Keratinocyte (primary cell): Measurements from ENCODE around the gene E2F3. TPM values are rescaled to one million over a fixed set of nuclear protein-coding genes. Genes with fewer than 3 reads are reported as not detected.

Source experiments
- DNase-seq: peaks from one replicate; pipeline ENCODE4 v3.0.0-alpha.2; 2011; ENCODE audit warnings: low read depth, missing footprints, low spot score
- FAIRE-seq: peaks from 2 replicates; lab custom pipeline; 2011; peaks lifted over from hg19 to GRCh38; lab: Jason Lieb, UNC
- H2AFZ ChIP-seq: 2 replicates; pipeline ENCODE4 v1.6.0; 2012; ENCODE audit warnings: low read length, control low read depth, inconsistent platforms; ENCODE audit not compliant: control insufficient read depth
- H3K27ac ChIP-seq: 2 replicates; pipeline ENCODE4 v1.5.1; 2011; ENCODE audit warnings: low read length; ENCODE audit not compliant: control insufficient read depth, insufficient read depth
- H3K27me3 ChIP-seq: 3 replicates; pipeline ENCODE4 v1.6.0; 2011; ENCODE audit warnings: low read length; ENCODE audit not compliant: control insufficient read depth, insufficient read depth; ENCODE audit errors: extremely low read depth
- H3K36me3 ChIP-seq, 2 experiments: 2 replicates in 1 of 2; 3 replicates in 1 of 2; pipeline ENCODE4 v1.5.1; 2011; ENCODE audit warnings: low read length in 2 of 2, mild to moderate bottlenecking in 1 of 2; ENCODE audit not compliant: control insufficient read depth in 2 of 2, insufficient read depth in 2 of 2; ENCODE audit errors: extremely low read depth in 1 of 2
- H3K4me1 ChIP-seq: 3 replicates; pipeline ENCODE4 v1.5.1; 2011; ENCODE audit warnings: low read length; ENCODE audit not compliant: control insufficient read depth, insufficient read depth; ENCODE audit errors: extremely low read depth
- H3K4me2 ChIP-seq: 3 replicates; pipeline ENCODE4 v1.6.0; 2011; ENCODE audit warnings: low read depth, low read length; ENCODE audit not compliant: control insufficient read depth, insufficient read depth; ENCODE audit errors: extremely low read depth
- H3K4me3 ChIP-seq, 3 experiments: fragments of 200-600 bp in 1 of 3; sonication (generic) in 1 of 3; 2 replicates in 2 of 3; 3 replicates in 1 of 3; pipeline ENCODE4 v1.5.1; 2011 to 2016; ENCODE audit warnings: low read length in 3 of 3, mild to moderate bottlenecking in 3 of 3, control low read depth in 2 of 3, inconsistent platforms in 1 of 3, low read depth in 1 of 3, mixed read lengths in 1 of 3, mixed run types in 1 of 3, moderate library complexity in 1 of 3; ENCODE audit not compliant: control insufficient read depth in 2 of 3, insufficient read depth in 2 of 3; ENCODE audit errors: extremely low read depth in 1 of 3
- H3K79me2 ChIP-seq: 2 replicates; pipeline ENCODE4 v1.6.0; 2012; ENCODE audit warnings: low read length; ENCODE audit not compliant: control insufficient read depth, insufficient read depth
- H3K9ac ChIP-seq: 3 replicates; pipeline ENCODE4 v1.6.0; 2011; ENCODE audit warnings: low read length; ENCODE audit not compliant: control insufficient read depth, insufficient read depth; ENCODE audit errors: extremely low read depth
- H3K9me1 ChIP-seq: 3 replicates; pipeline ENCODE4 v1.6.0; 2011; ENCODE audit warnings: low read length; ENCODE audit not compliant: control insufficient read depth, insufficient read depth; ENCODE audit errors: extremely low read depth
- H3K9me3 ChIP-seq: 2 replicates; pipeline ENCODE4 v1.5.1; 2012; ENCODE audit warnings: low read depth, low read length; ENCODE audit not compliant: control insufficient read depth
- H4K20me1 ChIP-seq: 3 replicates; pipeline ENCODE4 v1.6.0; 2011; ENCODE audit warnings: low read length; ENCODE audit not compliant: control insufficient read depth, insufficient read depth; ENCODE audit errors: extremely low read depth
- EZH2 ChIP-seq: IDR thresholded peaks from one replicate; pipeline ENCODE4 v1.6.1; 2012; ENCODE audit warnings: inconsistent platforms, mild to moderate bottlenecking, low read length, moderate library complexity
- dilution Hi-C: fragments of 300-500 bp; cut with MboI; formaldehyde crosslinking; loops from one replicate; pipeline ENCODE4 v1.7.0; 2020; ENCODE audit warnings: low sequenced_read_pairs; ENCODE audit not compliant: extremely low pct_ligation_motif_present
- polyA minus RNA-seq, 3 experiments: library from RNA; depleted of rRNA, polyadenylated mRNA; stranded (reverse); fragments of >200 nt; gene quantifications; 1 replicate in 1 of 3; 2 replicates in 1 of 3; 3 replicates in 1 of 3; pipeline ENCODE4 v1.2.3, GENCODE V29; 2011
- polyA plus RNA-seq, 5 experiments: library from polyadenylated mRNA; depleted of rRNA in 3 of 5; stranded (reverse) in 3 of 5; stranded (forward) in 1 of 5; unstranded in 1 of 5; fragments of >200 nt; gene quantifications; 1 replicate in 1 of 5; 2 replicates in 3 of 5; 3 replicates in 1 of 5; pipeline versions ENCODE4 v1.2.1 to v1.2.3, GENCODE V29; 2011 to 2012; ENCODE audit warnings: missing spikeins in 2 of 5, low read depth in 1 of 5, low replicate concordance in 1 of 5
- TF ChIP-seq, protein P1 (sequence below), 3 experiments: IDR thresholded peaks in 1 of 3; conservative IDR thresholded peaks in 1 of 3; optimal IDR thresholded peaks in 1 of 3; 2 replicates in 2 of 3; 3 replicates in 1 of 3; pipeline versions ENCODE3 to v1.5.1; 2011; ENCODE audit warnings: low read length in 3 of 3, mild to moderate bottlenecking in 3 of 3, moderate library complexity in 2 of 3, control low read depth in 1 of 3, inconsistent platforms in 1 of 3; ENCODE audit not compliant: insufficient read depth in 2 of 3; ENCODE audit errors: extremely low read depth in 1 of 3

The E2F3 gene
- polyA plus RNA-seq (9.1 to 14.6 TPM (median 14.6 TPM) in 3 replicates), polyA minus RNA-seq (7.4 to 12.8 TPM (median 8.6 TPM) in 3 replicates)
- polyA plus RNA-seq (2011; ENCODE audit: low read depth): 3.1 TPM
- 7.0 and 11.5 TPM in 2 replicates for polyA plus RNA-seq (2011; cell fraction: cytosol; rRNA removed)
- 28.2 and 32.6 TPM in 2 replicates for polyA plus RNA-seq (2011; cell fraction: nucleus; rRNA removed)
- 7.3 and 10.7 TPM in 2 replicates for polyA plus RNA-seq (2012; ENCODE audit: low replicate concordance)
- 6.5 TPM for polyA minus RNA-seq (2011; cell fraction: cytosol; rRNA and poly(A)+ RNA removed)
- polyA minus RNA-seq (2011; cell fraction: nucleus; rRNA and poly(A)+ RNA removed): 12.6 and 22.6 TPM in 2 replicates

DNA sequence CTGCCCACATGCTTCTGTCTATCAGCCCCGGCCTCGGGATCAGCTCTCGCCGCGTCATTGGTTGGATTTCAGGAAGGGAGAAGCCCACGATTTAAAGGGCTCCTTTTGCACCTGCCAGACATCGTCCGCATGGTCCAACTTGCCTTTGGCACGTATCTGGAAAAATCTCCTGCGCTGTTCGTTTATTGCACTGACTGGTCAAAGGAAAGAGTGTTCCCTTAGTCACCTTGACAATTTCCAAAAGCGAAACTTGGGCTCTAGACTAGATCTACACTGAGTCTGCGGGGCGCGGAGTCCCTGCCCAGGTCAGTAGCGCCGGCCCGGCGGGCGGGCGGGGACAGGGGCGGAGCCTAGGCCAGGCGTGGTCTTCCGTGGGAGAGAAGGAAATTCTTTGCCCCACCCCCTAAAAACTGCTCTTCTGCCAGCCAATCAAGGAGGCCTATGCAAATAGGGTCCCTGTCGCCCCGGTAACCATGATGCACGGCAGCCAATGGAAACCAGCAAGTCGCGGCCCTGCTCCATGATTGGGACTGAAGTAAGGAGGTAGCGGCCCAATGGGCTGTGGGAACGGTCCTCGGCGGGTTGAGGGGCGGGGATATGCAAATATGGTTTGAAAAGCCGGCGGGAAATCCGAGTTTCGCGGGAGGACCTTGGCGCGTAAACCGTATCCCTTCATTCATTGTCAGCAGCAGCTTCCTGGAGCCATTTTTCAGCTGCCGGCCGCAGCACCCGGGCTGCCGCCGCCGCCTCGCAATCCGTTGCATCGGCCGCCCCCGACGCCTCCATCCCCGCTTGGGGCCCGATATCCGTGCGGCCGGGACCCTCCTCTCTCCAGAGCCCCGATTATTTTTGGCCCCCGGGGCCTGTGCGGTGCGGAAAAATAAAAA, at the start of gene E2F3:
Gene E2F3 (plus strand): TSS at position 675 of the 887 bp plus-strand sequence. CDS start 354 bp downstream, outside the sequence.
- Histone ChIP-seq H3K9me3 (no peaks in the 10 kb centered on the region), H3K4me2 (peak within 1 kb of the TSS; percentile 100), H3K27me3 (no peaks in the 10 kb centered on the region), H3K4me1 (peaks cover 17% of the 10 kb centered on the region), H2AFZ (peak within 1 kb of the TSS; percentile 94), H3K79me2 (peaks cover 30% of the 10 kb centered on the region), H3K9me1 (no peaks in the 10 kb centered on the region), H3K4me3 (peak within 1 kb of the TSS; percentile 77 to 97 (median 86)), H3K36me3 (peaks cover 0 to 2% of the 10 kb centered on the region in 2 experiments), H3K27ac (peak within 1 kb of the TSS; percentile 75), H3K9ac (peak within 1 kb of the TSS; percentile 87), H4K20me1 (no peaks in the 10 kb centered on the region)
- TF ChIP-seq, protein P1, sequence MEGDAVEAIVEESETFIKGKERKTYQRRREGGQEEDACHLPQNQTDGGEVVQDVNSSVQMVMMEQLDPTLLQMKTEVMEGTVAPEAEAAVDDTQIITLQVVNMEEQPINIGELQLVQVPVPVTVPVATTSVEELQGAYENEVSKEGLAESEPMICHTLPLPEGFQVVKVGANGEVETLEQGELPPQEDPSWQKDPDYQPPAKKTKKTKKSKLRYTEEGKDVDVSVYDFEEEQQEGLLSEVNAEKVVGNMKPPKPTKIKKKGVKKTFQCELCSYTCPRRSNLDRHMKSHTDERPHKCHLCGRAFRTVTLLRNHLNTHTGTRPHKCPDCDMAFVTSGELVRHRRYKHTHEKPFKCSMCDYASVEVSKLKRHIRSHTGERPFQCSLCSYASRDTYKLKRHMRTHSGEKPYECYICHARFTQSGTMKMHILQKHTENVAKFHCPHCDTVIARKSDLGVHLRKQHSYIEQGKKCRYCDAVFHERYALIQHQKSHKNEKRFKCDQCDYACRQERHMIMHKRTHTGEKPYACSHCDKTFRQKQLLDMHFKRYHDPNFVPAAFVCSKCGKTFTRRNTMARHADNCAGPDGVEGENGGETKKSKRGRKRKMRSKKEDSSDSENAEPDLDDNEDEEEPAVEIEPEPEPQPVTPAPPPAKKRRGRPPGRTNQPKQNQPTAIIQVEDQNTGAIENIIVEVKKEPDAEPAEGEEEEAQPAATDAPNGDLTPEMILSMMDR (optimal IDR thresholded peaks at IDR 0.05 in 1 of 3, IDR thresholded peaks at IDR 0.05 in 1 of 3, conservative IDR thresholded peaks at IDR 0.05 in 1 of 3; ENCODE audit: extremely low read depth in 1 of 3, insufficient read depth in 2 of 3, low read length in 3 of 3): no peak
- TF ChIP-seq EZH2: no peak
- dilution Hi-C loops: no loop called here
- FAIRE-seq: peak; percentile 85
- DNase-seq: peak; percentile 98

DNA sequence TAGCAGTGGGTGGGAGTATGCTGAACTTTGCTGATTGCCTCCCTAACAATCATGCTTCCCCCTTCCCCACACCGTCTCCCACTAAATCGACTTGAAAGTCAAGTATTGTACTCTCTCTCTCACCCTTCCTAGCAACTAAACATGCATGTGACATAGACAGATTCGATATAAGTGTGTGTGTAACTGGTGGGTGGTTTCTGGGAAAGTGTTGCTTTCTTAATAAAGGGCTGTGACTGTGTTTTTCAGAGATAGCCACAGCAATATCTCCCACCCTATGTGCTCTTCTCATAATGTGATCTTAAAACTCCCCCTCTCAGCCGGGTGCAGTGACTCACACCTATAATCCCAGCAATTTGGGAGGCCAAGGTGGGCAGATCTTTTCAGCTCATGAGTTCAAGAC, 49.3 kb upstream of the E2F3 start:
- H3K36me3 ChIP-seq: no peaks in the 10 kb centered on the region
- H3K4me3 ChIP-seq: no peak overlapping the region
- H3K9ac ChIP-seq: no peak overlapping the region
- H2AFZ ChIP-seq: no peak overlapping the region
- H3K79me2 ChIP-seq: no peaks in the 10 kb centered on the region
- no peaks in the 10 kb centered on the region for H3K4me1 ChIP-seq
- H3K4me2 ChIP-seq: no peak overlapping the region
- no peak for TF ChIP-seq EZH2
- TF ChIP-seq, protein P1 (optimal IDR thresholded peaks at IDR 0.05 in 1 of 3, IDR thresholded peaks at IDR 0.05 in 1 of 3, conservative IDR thresholded peaks at IDR 0.05 in 1 of 3; ENCODE audit: extremely low read depth in 1 of 3, insufficient read depth in 2 of 3, low read length in 3 of 3): no peak
- dilution Hi-C loops: no loop called here
- no peaks in the 10 kb centered on the region for H4K20me1 ChIP-seq
- no peak for DNase-seq
- H3K27ac ChIP-seq: no peak overlapping the region
- H3K9me1 ChIP-seq: no peaks in the 10 kb centered on the region
- no peak for FAIRE-seq
- H3K27me3 ChIP-seq: no peaks in the 10 kb centered on the region
- H3K9me3 ChIP-seq: no peaks in the 10 kb centered on the region
